NB4 (cell line): Measurements from ENCODE around the gene DAPK3.
"Not testable (repeated sequence)": the region's sequence is repeated elsewhere in the genome, so short reads cannot be mapped to it uniquely, and the experiment has no call there.

ENCODE experiments used
- DNase-seq: peaks from one replicate; pipeline ENCODE4 v3.0.0; 2010; ENCODE audit warnings: low read depth
- H3K4me3 ChIP-seq: one replicate; pipeline ENCODE4 v1.5.1; 2011; ENCODE audit warnings: mild to moderate bottlenecking, low read depth, low read length, moderate library complexity
- CTCF ChIP-seq: IDR thresholded peaks from one replicate; pipeline ENCODE4 v1.5.1; 2012; ENCODE audit warnings: low read depth, low read length
- MAX ChIP-seq: IDR thresholded peaks from 2 replicates; pipeline ENCODE4 v1.6.1; 2011; ENCODE audit warnings: low read depth, low read length
- MYC ChIP-seq: IDR thresholded peaks from 2 replicates; pipeline ENCODE4 v1.6.1; 2011; ENCODE audit warnings: low read depth, low read length
- POLR2A ChIP-seq: IDR thresholded peaks from 2 replicates; pipeline ENCODE4 v1.6.1; 2011; ENCODE audit warnings: mild to moderate bottlenecking; ENCODE audit not compliant: insufficient read length; ENCODE audit errors: extremely low read depth

The DAPK3 gene

DNA sequence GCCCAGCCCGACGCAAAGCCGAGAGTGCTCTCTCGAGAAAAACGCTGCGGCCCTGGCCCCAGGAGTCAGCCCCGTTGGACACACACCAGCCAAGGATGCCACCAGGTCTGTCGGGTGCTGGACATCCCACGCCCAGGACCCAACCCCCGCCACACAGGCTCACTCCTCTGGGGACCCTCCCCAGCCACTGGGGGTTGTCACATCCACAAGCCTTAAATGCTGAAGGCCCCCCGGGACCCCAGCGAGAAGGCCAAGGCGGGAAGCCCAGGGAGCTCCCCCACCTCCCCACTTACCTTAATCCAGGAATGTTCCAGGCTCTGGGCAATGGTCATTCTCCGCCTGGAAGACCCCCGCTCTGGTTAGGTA is 11.2 kb downstream of the DAPK3 start:
- no peak for DNase-seq
- H3K4me3 ChIP-seq = no peak overlapping the region
- TF ChIP-seq MYC (no peak), MAX (no peak), CTCF (no peak), POLR2A (no peak)

GRCh38 chr19:3958836-3959765 is 11.8 kb downstream of the DAPK3 start:
- H3K4me3 ChIP-seq = no peak overlapping the region
- TF ChIP-seq MYC = no peak
- no peak for TF ChIP-seq MAX
- no peak for DNase-seq

DNA sequence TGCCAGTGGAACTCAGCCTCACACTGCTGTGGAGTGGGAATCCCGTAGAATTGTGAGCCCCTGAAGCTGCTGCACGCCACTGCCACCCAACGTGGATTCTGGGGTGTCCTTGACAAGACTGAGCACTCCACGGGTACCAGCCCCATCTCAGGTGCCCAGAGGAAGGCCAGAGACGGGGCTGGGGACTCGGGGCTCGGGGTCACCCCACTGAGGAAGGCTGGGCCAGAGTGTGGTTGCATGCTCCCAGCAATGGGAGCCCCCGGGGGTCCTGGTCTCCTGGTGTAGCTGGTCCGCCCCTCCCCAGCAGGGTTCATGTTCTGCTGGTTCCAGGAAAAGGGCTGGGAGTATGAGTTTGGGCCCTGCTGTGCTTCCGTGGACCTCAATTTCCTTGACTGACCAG is 15.2 kb downstream of the DAPK3 start:
- no peak for DNase-seq
- TF ChIP-seq CTCF (no peak), MAX (no peak), MYC (no peak), POLR2A (no peak)
- H3K4me3 ChIP-seq = no peak overlapping the region

- DNase-seq, H3K4me3 ChIP-seq: not testable (repeated sequence)
These were observed 15.6 kb downstream of the DAPK3 start for GRCh38 chr19:3955276-3955675.

- H3K4me3 ChIP-seq = no peak overlapping the region
- TF ChIP-seq MYC (no peak), MAX (no peak), CTCF (no peak), POLR2A (no peak)
- DNase-seq = no peak
These were observed 16.8 kb downstream of the DAPK3 start for GRCh38 chr19:3954107-3954506.

DNA sequence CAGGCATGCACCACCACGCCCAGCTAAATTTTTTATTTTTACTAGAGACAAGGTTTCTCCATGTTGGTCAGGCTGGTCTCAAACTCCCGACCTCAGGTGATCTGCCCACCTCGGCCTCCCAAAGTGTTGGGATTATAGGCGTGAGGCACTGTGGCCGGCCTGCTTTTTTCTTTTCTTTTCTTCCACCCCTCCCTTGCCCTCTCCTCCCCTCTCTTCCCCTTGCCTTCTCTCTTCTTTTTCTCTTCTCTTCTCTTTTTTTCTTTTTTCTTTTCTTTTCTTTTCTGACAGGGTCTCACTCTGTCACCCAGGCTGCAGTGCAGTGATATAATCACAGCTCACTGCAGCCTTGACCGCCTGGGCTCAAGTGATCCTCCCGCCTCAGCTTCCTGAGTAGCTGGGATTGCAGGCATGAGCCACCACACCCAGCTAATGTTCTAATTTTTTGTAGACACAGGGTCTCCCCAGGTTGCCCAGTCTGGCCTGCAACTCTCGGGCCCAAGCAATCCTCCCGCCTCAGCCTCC is 18.1 kb downstream of the DAPK3 start:
- not testable (repeated sequence) for H3K4me3 ChIP-seq, DNase-seq

- TF ChIP-seq MAX = no peak
- no peak for TF ChIP-seq POLR2A
- no peak for TF ChIP-seq MYC
- TF ChIP-seq CTCF = no peak
- no peak overlapping the region for H3K4me3 ChIP-seq
- DNase-seq = no peak
These were observed 19.7 kb downstream of the DAPK3 start for GRCh38 chr19:3950871-3951861.
